Activated CD8-positive, alpha-beta memory T cell treated with anti-CD3 and anti-CD28 coated beads for 4 hours (primary cell): Measurements from ENCODE around the gene ACADVL.
"Not testable (repeated sequence)": the region's sequence is repeated elsewhere in the genome, so short reads cannot be mapped to it uniquely, and the experiment has no call there.

Source experiments
- DNase-seq, 2 donors: peaks; one replicate each; pipeline ENCODE4 v3.0.0-alpha.2; 2020; ENCODE audit warnings: low read depth in 2 of 2

The ACADVL gene

DNA sequence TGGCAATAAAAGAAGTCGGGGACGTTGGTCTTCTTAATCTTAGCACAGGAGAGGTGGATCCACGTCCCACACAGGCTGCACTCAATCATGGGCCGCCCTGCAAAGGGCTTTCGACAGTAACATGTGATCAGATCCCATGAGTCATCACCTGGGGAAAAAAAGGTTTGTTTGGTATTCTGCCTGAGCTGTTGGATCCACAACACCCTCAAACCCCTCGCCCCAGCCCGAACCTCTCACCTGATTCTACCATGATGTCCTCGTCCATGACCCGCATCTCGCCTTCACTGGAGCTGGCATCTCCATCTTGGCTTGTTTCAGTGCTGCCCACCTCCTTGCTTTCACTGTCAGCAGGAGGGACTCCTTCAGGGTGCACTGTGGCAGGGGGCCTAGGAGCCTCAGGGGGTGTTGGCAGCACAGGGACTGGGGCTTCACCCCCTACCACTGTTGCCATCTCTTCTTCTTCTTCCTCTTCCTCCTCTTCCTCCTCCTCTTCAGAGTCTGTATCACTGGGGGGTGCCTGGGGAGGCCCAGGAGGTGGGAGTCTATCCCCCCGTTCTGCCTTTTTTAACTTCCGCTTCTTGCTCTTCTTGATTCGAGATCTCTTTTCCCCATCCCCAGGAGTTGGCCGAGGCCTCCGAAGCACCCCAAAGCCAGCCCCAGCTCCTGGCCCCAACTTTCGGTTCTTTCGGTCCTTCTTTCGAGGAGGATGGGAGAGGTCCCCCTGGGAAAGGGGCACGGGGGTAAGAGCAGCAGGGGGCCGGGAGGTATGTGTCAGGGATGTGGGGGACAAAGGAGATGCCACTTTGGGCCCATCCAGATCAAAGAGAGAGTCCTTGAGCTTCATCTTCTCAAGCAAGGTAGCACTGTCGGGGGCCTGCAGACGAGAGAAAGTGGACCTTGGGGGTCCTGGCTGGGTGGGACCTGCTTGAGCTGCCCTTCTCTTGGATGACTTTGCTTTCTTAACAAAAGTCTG, 16.2 kb downstream of the ACADVL start:
- DNase-seq: no peak

DNA sequence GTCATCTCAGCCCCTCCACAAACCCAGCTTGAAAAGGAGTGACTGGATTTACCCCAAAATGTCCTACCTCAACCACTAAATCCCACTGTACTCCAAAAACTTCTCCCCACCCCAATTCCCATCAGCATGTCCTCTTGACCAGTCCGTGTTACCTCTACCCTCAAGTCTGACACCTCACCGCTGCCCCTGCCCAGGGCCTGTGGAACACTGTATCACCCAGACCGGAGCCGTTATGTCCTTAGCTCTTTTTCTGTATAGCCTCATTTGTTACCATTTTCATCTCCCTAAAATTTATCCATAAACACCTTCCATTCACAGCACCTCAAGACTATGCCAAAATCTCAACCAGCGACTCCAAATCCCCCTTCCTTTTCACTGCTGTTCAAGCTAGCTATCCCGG, 17.1 kb downstream of the ACADVL start:
- DNase-seq: no peak

GRCh38 chr17:7237266-7237760, 17.6 kb downstream of the ACADVL start:
- DNase-seq: no peak

- peak; percentile 67 to 81 for DNase-seq
Observed at GRCh38 chr17:7237761-7238419, 18.2 kb downstream of the ACADVL start.

GRCh38 chr17:7238420-7239090, 18.8 kb downstream of the ACADVL start:
- no peak for DNase-seq

DNA sequence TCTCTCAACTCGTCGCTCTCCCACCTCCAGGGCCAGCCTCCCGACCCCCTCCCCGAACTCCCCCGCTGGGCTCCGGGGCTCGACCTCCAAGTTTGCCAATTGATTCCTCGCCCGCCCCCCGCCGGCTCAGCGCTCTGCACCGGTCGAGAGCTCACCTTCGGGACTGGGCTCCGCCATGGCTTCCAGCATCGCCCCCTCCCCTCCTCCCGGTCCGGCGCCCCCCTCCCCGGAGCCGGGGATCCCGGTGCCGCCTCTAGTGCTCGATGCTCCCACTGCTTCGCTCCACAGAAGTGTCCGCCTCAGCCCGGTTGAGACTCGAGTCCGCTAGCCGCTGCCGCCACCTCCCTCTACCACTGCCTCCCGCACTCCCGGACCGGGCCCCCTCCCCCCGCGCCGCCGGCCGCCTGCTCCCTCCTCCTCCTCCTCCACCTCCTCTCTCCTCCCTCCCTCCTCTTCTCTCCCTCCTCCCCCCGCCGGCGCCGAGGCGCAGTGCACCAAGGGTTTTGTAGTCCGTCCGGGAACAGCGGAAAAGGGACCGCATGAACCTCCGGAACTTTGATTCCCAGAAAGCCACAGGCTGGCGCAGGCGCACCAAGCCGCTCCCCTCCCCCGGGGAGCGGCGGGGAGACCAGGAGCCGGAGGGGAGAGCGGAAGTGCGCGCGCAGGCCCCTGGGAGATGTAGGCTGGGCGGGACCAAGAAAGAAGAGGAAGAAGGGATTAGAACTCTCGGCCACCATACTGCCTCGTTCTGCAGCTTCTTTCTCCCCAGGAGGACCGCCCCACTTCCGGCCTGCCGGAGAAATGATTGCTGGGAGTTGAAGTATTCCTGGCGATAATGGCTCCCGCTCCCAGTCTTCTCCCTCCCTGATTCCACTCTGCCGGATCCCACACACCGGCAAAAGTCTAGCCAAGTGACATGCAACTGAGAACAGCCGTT, 19.6 kb downstream of the ACADVL start, which contains the start of gene PHF23:
Gene PHF23 (minus strand): TSS at position 367 of the 937 bp plus-strand sequence. CDS start 178 bp downstream, at position 189.
- peak; percentile 95 to 97 for DNase-seq

GRCh38 chr17:7240375-7240774, 20.6 kb downstream of the ACADVL start:
- no peak for DNase-seq

DNA sequence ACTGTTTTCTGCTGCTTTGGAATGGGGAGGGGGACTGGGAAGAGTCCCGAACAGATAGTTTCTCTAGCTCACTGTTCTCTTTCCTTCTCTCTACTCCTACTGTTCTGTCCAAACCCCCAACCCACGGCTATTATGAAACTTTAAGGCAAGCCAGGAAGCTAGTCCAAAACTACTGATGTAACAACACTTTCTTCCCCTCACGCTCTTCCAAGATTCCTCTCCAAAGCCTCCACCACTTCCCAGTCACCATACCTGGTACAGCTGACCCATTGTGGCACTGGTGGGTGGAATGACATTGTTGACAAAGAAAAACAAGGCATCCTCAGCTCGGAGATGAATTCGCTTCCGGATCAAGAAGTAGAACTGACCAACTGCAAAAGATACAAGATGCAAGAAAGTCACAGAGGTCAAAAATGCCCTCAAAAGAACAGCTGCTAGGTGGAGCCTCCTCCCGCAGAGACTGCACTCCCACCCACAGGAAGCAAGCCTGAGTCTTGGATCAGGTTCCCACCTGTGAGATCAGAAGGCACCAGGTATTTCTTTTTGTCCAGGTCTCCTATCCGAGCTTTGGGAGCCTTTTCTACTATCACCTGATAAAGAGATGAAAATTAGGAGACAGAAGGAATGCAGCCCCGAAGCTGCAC, 21.5 kb downstream of the ACADVL start:
- DNase-seq: no peak

DNA sequence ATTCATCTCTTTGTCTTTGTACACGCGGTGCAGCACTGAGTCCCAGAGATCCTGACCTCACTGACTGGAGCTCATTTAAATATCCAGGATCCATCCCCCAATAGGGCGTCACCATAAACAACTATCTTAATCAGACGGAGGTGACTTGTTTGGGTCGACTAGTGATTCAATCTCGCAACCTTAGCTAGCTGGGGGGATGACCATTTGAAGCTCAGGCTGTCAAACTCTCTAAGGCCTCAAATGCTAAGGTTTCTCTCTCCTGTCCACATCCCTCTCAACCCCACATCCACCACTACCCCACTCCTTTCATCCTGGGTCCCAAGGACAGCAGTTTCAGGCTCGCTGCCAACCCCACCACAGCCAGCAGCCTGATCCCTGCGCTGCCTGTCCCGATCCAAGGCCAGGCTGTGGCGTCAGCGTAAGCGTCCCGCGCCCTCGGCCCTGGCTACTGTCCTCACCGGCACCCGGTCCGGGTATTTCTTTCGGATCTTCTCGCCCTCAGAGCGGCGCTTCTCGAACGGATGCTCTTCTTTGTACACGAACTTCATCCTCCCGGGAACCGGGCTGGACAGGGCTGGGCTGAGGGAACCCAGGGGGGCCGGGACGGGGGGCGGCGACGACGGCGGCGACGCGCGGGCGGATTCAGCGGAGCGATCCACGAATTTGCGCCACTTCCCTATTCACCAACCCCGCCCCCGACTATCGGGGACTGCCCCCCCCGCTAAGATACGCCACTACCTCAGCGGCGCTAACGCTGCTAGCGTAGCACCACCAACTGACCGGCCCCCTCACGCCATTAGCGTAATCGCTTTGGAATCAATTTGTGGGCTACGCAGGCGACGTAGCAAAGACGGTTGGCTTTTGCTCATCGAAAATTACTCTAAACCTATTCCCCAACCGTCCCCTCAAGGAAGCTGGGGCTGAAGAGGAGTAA, 22.3 kb downstream of the ACADVL start, which contains the start of gene GABARAP:
Gene GABARAP (minus strand): TSS at position 667 of the 934 bp plus-strand sequence. CDS start 119 bp downstream, at position 548.
- DNase-seq: peak; percentile 87 to 91

- DNase-seq: peak; percentile 85 to 87
Observed at GRCh38 chr17:7242717-7243452, 23.1 kb downstream of the ACADVL start.

DNA sequence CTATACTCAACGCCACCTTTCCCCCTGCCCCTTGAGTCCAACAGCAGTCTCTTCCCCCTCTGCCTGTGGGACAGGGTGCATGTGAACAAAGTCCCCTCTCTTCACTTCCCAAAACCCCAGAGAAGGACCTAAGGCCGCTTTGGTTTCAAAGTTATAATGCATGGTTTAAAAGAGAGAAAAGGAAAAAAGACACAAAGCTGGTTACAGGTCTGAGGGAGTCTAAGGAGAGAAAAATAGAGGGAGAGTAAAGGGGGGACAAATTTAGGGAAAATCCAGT, 23.7 kb downstream of the ACADVL start:
- DNase-seq: no peak

DNA sequence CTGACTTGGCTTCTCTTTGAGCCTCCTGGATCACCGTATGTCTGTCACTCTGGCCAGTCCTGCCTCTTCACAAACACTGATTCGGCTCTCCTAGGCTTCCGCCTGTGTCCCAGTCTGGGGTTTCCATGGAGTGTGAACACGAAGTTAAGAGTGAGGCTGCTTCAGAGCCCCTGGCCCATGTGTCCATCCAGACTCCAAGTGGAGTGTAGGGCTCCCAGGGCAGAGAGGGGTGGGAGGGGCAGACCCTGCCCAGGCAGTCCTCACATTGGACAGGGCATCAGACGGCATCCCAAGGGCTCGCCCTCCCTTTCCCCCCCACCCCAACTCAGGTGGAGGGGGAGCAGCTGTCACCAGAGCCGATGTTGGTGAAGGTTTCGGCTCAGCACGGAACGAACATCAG, 24.1 kb downstream of the ACADVL start:
- not testable (repeated sequence) for DNase-seq

DNA sequence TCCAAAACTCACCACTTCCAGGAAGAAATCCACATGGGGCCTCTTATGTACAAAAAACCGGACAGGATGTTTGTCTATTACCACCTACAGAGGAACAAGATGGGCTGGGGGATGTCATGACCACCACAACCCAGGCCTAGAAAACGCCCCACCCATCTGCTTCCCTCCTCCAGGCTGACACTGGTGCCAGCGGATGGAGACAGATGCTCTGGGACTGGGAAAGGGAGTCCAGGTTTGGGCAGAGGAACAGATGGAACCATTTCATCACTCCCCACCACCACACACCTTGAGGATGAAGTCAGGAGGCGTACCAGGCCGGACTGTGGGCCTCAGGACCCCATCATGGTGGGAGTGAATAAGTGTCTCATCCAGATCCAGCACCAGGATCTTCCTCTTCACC, 27.0 kb downstream of the ACADVL start:
- no peak for DNase-seq

- no peak for DNase-seq
Observed at GRCh38 chr17:7248796-7249195, 29.1 kb downstream of the ACADVL start.

GRCh38 chr17:7249214-7249613, 29.5 kb downstream of the ACADVL start:
- no peak for DNase-seq

- no peak for DNase-seq
Observed at GRCh38 chr17:7249830-7250229, 30.1 kb downstream of the ACADVL start.

DNA sequence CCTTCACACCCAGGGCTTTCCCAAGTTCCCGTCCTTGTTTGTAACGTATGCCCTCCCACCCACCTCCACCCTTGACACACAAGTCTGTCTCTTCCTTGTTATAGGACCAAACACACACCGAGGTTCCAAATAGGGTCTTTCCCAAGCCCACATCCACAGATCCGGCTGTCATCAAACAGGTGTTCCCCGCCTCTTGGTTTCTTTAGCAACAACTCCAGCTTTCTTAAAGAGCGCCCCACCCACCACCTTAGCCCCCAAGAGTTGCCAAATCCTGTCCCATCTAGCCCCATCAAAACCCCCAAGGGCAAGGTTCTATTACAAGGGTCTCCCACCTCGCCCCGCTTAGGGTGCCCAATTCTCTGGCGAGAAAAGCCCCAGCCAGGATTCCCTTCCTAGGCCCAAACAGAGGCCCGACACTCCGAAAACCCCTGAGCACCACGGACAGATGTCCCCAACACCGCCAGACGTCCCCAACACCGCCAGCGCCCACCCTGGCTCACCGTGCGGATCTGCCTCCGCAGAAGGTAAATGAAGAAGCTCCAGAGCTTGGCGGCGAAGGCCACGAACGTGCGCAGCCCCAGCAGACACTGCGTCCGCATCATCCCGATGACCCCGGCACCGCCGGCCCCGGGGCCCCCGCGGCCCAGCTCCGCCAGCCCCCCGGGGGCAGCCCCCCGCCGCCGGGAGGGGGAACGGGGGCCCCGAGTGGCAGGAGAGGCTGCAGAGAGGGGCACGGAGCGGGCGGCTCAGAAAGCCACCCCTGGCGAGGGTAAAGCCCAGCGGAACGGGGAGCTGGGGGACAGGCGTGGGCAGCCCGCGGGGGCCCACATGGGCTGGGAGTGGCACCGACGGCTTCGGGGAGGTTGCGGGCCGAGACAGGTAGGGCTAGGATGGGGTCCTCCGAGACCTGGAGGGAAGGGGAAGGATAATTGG, 31.2 kb downstream of the ACADVL start:
- no peak for DNase-seq
